GM18520 (cell line): ENCODE measurements around the gene CUEDC1.

ENCODE experiments used
- ATAC-seq: cut with Tn5 transposase; IDR thresholded peaks from one replicate; pipeline ENCODE4 v1.9.1; 2021; ENCODE audit not compliant: unreplicated experiment

The CUEDC1 gene

DNA sequence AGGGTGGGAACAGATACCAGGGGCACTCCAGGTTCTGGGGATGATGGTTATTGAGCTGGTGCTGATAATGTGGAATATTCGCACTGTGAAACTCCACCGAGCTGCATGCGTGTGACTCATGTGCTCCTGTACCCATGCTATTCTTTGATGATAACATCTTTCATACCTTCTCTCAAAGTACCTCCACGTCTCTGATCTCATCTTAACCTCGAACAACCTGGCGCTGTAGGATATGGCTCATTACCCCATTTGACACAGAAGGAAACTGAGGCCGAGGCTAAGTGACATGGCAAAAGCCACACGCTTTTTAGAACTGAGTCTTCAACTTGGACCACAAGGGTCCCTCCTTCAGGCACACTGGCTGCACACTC lies 75.1 kb downstream of the CUEDC1 start:
- ATAC-seq, result no peak

DNA sequence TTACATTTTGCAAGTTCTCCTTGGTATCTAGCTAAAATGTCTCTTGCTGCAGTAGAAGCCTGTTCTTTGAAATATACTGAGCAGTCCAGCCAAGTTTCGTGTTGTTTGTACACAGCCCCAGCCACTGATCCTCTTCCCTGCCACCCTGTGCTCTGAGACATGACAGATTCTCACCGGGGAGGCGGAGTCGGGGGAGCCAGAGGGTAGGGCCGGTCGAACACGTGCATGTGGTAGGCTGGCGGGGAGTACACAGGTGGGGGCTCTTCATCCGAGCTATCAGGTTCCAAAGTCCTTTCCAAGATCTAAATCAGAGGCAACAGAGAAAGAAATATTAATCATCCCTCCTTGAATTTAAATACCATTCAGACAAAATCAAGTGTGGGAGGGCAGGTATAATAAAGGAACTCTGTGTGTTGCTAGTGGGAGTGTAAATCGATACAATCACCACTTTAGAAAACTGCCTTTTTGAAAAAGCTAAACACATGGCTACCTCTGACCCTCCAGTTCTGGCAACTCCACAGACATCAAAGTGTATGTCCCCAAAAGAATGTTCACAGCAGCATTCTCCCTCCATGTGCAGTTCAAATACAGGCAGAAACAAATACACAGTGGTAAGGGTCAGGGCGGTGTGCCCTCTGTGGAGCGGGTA lies 75.7 kb downstream of the CUEDC1 start:
- no peak for ATAC-seq

DNA sequence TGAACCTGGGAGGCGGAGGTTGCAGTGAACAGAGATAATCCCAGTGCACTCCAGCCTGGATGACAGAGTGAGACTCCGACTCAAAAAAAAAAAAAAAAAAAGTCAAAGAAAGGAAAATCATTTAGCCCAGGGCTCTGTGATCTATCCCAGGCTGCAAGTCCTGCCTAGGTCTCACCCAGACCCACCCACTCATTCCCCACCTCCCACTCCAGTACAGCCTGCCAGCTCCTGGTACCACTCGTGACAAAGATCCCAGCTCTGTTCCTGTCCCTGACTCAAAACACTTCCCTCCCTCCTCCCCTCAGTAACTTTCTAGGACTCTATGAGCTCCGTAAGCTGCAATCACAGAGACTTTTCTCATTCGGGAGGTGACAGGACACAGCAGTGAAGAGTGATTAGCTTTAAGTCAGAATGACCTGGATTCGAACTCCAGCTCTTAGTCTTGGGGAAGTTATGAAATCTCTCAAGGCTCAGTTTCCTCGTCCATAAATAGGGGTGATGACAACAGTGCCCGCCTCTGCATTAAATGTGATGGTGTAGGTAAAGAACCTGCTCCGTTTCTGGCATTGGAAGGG lies 77.3 kb downstream of the CUEDC1 start:
- ATAC-seq, result no peak

DNA sequence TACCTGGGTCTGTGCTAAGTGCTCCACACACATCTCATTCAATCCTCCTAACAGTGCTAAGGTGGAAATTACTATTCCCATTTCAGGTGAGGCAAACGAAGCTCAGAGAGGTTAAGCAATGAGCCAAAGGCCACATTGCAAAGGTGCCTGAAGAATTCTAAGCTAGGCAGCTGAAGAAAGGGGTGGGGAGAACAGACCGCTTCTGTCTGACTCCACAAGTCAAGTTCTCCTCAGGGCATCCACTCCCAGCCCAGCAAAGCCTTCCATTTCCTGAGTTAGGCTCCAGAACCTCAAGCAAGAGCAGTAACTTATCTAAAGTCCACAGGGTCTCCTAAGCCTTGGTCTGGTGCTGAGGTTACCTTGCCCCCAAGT lies 78.4 kb downstream of the CUEDC1 start:
- no peak for ATAC-seq

DNA sequence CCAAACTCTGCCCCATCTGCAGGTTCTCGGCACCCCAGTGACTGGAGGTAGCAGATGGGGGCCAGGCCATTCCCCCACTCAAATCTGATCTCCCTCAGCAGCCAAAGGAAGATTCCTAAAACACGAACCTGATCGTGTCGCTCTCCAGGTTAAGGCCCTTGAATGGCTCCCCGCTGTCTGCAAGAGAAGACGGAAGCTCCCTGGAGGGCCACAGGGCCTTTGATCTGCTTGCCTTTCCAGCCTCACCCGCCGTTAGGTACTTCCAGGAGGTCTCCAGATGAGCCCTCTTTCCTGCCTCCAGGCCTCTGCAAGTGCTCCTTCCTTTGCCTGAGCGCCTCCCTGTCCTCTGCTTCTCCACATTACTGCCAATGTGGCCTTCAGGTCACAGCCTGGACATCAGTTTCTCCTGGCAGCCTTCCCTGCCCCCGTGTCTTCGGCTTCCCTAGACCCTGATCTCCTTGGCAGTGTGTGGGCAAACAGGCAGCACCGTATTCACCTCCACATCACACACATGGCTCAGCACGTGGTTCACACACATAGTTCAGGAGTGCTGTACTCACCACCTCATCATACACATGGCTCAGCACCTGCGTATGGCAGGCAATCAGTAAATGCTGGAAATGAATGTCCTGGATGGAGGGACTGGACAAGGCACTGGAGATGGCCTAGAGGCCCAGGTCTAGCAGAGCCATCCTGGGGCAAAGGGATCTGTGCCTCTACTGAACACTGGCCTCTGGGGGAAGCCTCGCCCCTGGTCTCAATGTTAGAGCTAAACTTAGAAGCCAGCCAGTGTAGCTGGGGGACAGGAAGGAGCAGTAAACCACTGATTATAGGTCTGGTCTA lies 79.0 kb downstream of the CUEDC1 start:
- no peak for ATAC-seq

DNA sequence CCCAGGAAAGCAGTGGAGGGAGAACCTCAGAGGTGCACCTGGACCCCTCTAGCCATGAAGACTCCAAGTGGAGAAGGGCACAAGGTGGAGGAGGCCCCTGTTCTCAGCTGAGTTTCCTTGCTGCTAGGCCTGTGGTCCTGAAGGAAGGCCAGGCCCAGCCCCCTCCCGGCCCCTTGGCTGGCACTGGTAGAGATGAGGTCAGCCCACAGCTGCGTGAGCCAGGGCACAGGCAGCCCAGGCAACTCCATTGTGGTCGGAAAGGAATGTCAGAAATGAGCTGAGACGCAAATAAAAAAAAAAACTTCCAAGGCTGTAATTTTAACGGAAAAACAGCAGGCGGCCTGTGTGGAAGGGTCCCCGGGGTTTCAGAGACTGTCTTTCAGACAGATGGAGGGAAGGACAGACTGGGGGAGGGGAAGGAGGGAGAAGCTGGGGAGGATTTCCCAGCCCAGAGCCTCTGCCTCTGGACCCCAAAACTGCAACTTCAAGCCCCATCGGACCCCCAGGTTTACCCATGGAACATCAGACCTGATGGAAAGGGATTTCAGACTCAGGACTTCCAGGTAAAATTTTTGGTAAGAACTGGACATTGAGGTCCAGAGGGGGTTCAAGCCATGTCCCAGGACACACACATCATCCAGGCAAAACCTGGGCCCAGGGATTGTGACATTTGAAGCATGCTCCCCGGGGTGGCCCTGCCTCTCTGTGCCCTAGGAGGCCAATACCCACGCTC lies 79.8 kb downstream of the CUEDC1 start:
- no peak for ATAC-seq

DNA sequence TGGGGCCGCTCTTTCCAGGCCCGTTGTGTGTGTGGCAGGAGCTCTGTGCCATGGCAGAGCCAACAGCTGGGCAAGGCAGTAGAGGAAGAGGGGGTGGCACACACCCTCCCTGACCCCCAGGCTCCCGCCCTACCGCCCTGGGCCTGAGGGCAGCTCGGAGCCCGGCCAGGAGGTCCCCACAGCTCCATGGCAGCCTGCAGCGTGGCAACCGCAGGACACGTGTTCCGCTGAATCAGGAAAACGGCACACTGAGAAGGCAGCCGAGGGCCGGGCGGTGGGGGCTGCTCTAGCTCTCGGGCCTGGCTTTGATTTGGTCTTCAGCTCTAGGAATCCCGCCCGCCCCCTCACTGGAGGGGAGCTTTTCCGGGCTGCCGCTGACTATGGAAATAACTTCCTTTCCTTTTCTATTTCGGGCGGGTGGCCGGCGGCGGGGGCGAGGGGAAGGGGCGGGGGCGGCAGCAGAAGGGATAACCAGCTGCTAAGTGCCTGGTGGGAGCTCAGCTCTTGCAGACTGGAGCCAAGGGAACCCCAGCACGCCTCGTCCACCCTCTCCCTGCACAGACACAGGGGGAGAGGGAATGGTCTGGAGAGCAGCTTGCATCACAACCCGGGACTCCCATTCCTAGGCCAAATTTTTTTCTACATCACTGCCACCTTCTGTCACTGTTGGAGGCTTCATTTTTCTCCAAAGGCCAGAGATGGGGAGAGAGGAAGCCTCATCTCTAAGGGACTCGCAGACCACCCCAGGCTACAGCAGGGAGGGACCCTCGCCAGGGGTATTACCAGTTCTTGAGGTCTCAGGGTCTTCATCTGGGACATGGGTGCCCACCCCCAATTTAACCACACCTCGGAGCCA lies 80.5 kb downstream of the CUEDC1 start:
- ATAC-seq, result no peak

DNA sequence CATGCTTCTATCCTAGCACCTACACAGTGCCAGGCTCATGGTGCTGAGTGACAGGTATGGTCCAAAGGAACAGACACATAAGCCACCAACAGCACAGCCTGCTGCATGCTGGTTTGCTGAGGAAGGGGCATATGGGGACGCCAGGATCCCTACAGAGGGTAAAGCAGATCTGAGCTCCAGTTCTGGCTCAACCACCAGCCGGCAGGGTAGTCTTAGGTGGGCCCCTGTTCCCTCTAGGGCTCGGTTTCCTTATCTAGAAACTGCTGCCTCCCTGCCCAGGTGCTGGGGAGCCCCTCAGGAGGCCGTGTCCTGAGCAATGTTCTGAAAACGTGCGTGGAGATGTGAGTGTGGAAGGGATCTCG lies 81.2 kb downstream of the CUEDC1 start:
- ATAC-seq, result no peak

DNA sequence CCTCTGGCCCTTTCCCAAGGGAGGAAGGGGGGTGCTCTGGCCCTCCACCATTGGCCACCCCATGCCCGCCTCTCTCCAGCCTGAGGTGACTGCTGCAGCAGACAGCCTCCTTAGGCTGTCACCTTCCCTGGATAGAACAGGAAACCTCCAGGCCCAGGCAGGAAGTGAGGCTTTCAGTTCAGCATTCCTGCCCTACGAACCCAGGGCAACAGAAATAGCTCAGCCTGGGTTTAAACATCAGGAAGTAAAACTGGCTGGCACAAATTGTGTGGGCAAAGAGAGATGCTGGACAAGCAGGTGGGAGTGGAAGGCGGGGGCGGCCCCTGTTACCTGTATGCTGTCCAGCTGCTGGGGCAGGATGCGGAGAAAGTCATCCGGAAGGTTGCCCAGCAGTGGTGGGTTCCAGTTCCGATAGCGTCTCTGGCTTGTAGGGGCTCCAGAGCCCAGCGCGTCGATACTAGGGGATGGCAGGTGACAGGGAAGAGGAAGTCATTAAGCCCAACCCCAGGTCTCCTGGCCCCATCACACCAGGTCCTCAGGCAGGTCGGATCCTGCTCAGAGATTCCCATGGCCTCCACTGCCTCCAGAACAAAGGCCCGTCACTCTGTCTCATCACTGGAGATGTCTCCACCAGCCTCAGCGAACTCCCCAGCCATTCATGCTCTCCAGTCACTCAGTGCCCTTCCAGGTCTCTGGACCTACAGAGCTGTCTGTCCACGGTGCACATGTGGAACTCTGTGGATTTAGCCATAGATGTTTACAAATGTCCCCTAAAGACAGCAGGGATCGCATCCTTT lies 81.8 kb downstream of the CUEDC1 start:
- no peak for ATAC-seq

DNA sequence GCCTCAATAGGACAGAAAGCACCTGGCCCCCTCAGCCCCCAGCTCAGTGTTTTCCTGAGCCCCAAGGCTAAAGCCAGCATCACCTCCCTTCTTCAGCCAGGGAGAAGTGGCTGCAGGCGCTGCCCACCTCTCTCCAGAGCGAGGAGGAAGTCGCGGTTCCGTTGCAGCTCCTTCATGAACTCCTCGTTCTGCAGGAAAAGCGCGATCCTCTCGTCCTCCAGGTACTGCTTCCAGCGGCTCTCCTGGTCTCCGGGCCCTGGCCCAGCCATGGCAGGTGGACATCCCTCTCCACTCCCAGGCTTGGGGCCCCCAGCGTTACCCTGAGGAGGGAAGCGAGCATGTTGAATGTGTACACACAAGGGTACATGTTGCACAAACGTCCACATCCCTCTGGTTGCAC lies 82.7 kb downstream of the CUEDC1 start:
- ATAC-seq, result no peak

DNA sequence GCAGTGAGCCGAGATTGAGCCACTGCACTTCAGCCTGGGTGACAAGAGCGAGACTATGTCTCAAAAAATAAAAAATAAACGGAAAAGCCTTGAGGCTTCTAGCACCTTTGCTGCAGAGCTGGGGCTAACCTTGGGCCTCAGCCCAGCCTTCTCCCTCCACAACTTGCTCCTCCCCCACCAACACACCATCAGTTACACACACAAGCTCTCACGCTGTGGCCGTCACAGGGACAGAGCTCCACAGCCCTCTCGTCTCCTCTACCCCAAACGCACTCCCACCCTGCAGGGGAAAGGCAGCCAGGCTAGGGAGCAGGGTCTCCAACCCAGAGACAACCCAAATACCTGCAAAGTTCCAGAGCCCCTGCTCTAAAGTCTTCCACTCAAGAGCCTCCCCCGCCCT lies 83.3 kb downstream of the CUEDC1 start:
- ATAC-seq, result no peak

DNA sequence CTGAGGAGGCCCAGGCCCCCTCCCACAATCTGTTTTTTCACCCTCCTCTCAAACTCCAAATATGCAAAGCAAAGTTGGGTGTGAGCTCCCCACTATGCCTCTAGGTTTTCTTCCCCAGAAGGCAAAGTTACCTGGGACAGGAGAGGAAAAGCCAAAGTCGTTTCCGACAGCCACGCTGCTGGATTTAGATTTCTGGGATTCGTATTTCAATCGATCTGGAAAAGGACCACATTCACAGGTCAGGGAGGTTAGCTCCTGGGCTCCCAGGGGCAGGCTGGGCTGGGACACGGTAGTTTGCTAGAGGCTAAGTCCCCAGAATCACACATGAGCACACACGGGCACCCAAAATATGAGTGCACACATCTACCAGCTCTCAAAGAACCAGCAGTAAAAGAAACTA lies 84.1 kb downstream of the CUEDC1 start:
- ATAC-seq, result no peak

DNA sequence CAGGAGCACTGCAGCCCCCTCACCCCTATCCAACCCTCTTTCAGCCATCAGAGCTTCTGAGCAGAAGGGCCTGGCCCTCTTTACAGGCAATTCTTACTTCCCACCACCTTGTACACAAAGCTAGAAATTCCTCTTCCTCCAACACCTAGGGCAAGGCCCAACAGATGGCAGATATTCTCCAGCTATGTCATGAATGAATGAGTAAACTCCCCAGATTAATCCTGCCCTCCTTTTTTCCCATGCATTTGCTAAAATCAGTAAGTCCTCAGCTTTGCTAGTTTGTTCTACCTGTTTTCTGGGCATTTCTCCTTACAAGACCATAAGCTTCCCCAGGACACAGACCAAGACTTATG lies 85.0 kb downstream of the CUEDC1 start:
- no peak for ATAC-seq

DNA sequence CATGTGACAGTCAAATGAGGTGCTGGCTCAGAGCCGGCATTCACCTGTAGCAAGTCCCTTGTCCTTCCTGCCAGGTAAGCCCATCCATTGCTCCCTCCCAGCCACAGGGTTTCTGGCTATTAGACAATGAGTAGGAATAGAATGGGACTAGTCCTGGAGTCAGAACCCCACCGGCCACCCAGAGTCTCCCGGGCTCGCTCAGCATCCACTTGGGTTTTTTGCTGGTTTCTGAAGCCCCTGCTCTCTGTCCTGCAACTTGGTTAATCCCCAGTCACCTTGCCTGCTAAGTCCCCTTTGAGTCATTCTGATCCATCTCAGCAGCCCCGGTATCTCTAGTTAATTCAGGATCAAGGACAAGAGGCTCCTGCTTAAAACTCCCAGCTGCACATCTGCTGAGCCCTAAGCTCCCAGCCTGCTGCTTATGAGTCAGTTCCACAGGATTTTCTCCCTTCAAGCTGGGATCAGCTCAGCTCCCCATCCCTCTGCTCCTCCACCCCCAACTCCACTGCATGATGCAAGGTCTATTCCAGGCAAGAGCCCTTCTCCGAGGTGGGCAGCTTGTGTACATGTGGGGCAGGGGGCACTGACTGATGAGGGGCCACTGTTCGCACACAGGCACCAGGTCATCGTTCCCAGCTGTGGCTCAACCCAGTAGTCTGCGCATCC lies 85.5 kb downstream of the CUEDC1 start:
- ATAC-seq, result no peak

DNA sequence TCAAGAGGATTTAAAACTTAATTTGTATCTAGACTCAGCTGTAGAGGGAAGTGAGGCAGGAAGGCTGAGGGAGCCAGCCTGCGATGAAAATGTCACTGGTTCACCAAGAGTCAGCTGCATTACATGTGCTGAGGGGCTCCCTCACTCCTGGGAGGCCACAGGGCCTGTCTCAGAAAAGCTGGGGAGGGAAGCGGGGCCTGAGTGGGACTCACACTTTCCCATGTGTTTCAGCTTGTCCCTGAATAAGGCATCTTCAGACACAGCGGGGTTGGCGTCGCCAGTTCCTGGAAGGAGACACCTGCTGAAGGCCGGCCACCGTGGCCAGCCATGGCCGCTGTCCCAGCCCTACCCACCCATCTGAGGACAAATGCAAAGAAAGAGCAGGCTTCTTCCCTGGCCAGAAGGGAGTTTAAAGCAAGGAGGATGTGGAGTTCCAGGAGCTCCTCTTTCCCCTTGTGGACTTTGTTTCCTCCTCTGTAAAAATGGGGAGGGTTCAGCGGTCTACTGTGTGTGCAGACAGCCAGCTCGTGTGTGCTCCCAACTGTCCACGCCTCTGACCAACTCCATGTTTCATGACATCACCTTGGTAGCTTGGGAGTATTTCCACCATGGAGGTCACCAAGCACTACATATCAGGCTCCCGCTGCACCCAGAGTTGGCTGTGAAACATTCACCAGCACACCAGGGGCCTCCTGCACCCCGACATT lies 86.1 kb downstream of the CUEDC1 start:
- ATAC-seq, result no peak

DNA sequence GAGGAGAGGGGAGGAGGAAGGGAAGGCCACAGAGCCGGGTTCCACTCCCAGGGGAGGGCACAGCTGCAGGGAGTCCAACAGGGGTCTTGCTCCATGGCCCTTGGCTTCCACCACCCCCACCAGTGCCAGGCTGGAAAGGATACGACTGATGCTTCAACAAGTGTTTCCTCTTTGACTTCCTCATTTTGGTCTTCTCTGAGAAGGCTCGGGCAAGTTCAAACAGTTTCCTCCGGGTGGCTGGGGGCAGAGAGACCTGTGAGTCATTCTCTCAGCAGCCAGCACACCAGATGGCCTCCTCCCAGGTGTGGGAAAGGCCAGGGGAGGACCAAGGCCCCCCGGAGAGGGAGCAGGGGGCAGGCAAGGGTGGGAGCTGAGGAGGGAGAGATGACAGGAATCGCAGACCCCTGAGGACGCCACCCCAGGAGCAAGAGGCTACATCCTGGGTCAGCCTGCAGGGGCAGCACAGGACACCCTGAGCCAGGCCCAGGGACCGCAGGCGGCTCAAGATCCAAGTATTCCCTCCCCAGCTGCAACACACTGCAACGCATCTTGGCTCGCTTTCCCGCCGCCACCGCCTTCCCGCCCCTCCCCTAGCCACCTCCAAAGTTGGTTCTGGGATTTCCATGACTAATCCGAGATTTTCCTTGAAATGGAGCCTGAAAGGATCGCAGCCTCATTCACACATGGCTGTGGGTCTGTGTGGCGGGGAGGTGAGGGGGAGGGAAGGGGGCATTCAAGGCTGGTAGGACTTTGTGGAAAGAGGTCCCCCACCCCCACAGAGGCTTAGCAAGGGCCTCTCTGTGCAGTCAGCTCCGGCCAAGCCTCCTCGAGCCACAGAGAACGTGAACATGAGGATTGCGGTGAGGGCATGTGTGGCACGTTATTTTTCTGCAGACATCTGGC lies 87.0 kb downstream of the CUEDC1 start:
- peak; percentile 52 for ATAC-seq

DNA sequence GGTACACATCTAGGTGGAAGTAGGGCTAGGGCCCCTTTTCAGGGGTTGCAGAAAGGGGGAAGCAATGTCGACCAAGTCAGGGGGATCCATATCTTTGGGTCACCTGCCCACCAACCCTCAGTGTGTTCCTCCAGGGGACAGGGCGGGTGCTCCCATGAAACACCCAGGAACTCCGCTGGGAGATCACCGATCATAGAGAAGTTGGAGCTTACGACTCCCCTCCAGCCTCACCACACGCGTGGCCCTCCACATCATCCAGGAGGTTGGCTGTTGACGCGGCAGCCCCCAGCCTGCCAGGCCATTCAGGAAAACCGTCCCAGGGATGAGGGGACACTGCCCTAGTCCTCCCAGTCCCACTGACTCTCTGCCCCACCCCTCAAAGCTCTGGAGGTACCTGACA lies 88.1 kb downstream of the CUEDC1 start:
- ATAC-seq, result no peak

DNA sequence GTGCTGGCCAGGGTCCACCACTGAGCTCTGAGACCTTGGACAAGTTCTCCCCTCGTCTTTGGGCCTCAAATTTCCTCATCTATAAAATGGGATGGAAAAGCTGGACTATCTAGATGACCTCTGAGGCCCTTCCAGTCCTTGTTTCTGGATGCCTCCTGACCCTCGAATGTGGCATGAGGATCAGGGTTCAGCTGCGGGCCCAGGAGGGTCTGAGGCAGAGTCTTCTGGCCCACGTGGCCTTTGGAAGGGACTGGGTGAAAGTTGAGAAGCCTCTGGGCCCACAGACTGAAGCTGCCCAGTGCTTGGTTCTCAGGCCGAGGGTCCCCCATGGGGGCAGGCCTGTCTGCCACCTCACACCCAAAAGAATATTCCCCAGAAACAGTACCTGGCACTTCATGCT lies 88.5 kb downstream of the CUEDC1 start:
- ATAC-seq, result no peak
